GM18511 (cell line): ENCODE results near the gene CSF2RB.

Experiments
- ATAC-seq: cut with Tn5 transposase; IDR thresholded peaks from one replicate; pipeline ENCODE4 v1.9.1; 2021; ENCODE audit warnings: mild to moderate bottlenecking, moderate library complexity; ENCODE audit not compliant: unreplicated experiment

Gene CSF2RB

DNA sequence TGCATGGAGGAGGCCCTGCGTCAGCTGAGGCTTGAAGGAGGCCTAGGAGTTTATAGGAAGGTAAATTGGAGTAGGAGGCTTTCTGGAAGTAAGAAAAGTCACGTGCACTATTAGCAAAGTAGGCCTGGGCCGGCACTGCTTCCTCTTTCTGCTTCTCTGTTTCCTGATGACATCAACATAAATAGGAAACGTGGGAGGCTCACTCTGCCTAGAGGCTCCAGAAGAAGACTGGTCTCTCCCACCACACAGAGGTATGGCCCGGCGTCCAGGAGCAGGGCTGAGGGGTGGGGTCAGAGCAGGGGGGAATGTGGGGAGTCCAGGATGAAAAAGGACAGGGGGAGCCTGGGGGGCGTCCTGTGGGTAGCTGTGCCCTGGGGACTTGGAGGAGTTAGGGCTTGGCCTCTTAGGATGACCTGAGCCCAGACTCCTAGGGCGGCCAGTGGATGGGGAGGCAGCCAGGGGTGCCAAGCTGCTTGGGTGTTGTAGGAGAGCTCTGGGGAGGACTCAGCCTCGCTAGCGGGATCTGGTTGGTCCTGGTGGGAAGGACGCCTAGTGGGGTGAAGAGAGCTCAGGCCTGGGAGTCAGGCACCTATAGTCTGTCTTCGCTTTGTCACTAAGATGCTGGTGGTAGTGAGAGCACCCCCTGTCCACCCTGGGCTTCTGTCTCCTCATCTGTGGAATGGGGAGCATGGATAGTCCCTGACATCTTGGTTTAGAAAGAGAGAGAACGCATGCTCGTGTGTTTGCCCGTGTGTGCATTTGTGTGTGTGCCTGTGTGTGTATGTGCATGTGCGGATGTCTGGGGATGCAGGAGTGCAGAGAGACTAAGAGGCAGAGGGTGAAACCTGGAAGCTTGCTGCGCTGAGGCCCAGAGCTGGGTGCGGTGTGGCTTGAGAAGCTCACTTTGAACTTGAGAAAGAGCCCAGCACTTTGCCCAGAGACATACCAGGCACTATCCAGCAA, at the start of gene CSF2RB:
Gene CSF2RB (plus strand): TSS at position 202 of the 963 bp plus-strand sequence. CDS start 8,580 bp downstream, outside the sequence.
- no peak for ATAC-seq

- no peak for ATAC-seq
These were observed 49.4 kb upstream of the CSF2RB start for GRCh38 chr22:36863979-36864378.

DNA sequence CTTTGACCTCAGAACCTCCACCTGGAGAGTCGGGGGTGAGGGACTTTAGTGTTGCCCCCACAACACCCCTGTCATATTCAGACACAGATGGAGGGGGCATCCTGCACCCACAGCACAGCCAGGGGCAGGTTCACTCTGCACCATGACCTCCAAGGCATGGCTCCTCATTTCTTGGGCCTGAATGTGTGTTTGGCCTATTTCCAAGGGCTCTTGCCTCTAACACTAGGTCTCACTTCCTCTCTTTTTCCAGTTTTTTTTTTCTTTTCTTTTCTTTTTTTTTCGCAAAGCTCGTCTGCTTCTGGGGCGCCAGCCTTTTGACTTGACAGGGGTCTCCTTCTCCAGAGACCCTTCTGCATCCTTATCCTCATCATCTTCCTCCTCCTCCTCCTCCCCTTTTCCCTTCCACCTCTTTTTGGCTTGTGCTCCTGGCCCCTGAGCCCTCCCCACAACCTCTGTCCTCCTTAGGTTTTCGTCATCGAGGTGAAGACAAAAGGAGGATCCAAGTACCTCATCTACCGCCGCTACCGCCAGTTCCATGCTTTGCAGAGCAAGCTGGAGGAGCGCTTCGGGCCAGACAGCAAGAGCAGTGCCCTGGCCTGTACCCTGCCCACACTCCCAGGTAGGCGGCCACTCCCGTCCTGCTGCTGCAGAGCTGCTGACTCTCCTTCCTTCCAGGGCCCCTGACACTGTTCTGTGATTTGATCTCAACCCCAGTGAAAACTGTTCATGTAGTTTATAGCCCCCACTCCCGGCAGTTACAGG, 48.8 kb upstream of the CSF2RB start:
- ATAC-seq = no peak

DNA sequence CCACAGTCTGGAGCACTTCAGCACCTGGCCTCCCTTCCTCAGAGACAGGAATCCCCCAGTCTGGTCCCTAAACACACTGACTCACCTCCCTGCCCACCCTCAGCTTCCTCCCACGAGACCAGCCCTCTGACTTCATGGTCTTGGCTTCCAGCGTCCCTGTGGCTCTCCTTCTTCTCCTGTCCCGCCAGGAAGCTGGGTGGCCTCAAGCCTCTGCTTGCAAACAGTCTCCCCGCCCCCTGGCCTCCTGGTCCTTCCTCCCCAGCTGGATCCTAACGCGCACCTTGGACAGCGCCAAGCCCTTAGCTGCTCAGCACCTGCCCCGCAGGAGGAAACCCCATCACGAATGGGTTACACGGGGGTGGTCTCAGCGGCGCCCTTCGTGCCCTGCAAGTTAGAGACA, 48.1 kb upstream of the CSF2RB start:
- ATAC-seq = no peak

DNA sequence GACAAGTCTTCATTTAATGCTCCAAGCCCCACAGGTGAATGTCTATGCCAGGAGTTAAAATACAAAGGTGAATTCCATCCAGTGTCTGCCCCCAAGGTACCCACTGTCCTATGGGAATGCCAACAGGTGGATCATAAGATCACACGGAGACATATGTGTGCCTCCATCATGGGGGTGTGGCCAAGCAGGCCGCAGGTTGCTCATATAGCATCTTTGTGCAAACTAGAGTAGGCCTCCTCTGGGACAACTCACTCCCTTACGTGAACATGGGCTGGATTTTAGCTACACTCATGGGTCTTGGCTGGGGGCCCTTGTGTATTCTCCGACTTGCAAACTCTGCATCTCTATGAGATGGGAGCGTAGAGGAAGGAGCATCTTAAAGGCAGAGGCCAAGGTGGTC, 45.7 kb upstream of the CSF2RB start:
- no peak for ATAC-seq

DNA sequence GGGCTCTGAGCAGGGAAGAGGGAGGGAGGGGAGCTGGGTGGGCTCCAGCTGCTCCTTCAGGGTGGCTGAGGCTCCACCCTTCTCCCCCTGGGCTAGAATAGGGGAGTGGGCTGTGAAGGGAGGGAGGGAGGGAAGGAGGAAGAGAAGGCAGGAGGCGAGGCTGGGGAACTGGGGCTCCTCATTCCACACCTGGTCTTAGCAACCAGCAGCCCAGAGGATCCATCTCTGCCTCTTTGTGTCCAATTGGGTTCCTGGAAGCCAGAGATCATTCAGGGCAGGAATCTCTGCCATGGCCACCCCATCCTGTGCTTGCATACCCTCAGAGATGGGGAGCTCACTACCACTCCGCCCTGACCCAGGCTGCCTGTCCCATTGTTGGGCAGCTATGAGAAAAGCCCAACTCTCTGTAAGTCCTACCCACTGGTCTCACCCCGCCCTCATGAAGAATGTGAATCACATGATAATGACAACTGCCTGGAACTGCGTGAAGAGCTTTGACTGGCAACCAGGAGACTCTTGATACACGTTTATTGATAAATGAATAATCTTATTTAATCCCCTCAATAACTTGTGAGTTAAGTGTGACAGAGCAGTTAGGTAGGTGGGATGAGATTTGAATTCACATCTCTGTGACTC, 44.8 kb upstream of the CSF2RB start:
- no peak for ATAC-seq

DNA sequence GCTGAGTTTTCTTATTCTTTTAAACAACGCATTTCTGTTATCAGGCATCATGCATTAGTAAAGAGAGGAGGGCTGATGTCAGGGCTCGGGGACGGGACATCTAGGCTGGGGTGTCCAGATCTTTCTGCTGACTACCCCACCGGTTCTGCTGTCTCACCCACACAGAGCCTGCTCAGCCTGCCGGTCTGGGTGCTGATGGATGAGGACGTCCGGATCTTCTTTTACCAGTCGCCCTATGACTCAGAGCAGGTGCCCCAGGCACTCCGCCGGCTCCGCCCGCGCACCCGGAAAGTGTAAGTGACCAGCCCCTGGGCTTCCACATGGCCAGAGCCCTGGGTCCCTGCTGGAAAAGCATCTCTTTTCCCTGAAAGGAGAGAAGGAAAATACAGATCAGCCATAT, 43.2 kb upstream of the CSF2RB start:
- ATAC-seq = no peak

DNA sequence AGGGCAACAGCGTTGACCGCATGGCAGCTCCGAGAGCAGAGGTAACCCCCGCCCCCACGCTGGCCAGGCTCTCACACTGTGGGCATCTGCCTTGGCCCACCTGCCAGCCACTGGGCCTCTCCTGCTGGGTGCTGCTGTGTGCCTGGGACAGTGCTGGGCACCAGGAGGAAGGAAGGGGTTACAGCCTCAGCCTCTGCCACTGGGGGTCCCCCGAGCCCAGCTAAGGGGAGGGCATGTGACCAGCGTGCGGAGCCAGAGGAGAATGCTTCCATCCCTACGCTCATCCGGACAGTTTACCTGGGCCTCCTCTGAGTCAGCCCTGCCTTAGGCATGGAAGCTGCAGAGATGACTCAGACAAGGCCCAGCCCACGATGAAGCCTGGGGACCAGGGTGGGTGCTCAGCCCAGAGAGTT, 41.8 kb upstream of the CSF2RB start:
- ATAC-seq = no peak

DNA sequence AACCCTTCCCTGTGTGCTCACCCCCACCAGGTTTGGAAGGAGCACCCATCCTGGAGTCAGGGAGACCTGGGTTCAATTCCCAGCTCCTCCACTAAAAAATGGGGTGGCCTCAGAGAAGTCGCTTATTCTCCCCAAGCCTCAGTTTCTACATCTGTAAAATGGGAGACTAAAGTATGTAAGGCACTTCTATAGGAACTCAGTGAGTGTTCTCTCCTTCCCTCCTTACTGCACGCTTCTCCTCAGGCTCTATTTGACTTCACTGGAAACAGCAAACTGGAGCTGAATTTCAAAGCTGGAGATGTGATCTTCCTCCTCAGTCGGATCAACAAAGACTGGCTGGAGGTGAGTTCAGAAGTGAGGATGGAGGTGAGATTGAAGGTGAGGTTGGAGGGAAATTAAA, 41.3 kb upstream of the CSF2RB start:
- ATAC-seq = no peak

- ATAC-seq = no peak
These were observed 40.4 kb upstream of the CSF2RB start for GRCh38 chr22:36872866-36873498.

GRCh38 chr22:36873614-36874308, 39.7 kb upstream of the CSF2RB start:
- peak; percentile 87 for ATAC-seq

GRCh38 chr22:36874309-36874696, 39.1 kb upstream of the CSF2RB start:
- no peak for ATAC-seq

DNA sequence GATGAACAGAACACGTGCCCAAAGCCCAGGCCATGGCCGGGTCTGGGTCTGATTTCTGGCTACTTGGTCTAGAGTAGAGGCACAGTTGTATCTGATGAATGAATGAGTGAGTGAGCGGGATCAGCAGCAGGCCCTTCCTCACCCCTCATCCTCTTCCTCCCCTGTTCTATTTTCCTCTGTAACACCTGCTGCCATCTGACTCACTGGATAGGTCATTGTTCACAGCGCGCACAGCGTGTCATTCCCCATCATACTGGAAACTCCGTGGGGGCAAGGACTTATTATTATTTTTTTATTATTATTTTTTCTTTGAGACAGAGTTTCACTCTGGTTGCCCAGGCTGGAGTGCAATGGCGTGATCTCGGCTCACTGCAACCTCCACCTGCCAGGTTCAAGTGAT, 38.7 kb upstream of the CSF2RB start:
- ATAC-seq = no peak

DNA sequence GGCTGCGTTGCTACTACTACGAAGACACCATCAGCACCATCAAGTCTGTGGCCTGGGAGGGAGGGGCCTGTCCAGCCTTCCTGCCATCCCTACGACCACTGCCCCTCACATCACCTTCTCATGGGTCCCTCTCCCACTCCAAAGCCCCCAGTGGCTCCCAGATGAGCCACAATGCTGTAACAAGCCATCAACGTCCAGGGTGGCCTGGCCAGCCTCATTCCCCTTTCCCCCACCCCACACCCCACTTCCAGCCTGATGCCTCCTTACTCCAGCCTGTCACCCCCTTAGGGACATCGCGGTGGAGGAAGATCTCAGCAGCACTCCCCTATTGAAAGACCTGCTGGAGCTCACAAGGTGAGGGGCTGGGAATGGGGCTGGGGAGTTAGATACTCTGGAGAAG, 37.7 kb upstream of the CSF2RB start:
- ATAC-seq = no peak

DNA sequence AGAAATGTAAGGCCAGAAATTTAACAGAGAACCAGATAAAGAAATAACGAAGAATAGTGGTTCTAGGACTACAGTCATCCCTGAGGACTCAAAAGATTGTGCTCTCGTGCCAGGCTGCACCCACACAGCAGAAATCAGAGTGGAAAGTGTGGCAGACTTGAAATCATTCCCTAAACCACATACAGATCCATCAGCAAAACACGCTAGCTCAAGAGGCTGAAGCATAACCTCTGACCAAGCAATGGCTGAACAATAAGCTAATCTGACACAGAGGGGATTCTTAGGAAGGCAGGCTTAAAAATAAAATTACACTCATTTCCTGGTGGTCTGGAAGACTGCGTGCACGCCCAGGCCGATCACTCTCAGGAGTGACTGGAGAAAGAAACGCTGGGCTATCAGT, 33.7 kb upstream of the CSF2RB start:
- no peak for ATAC-seq

- no peak for ATAC-seq
These were observed 31.8 kb upstream of the CSF2RB start for GRCh38 chr22:36881504-36882245.

- ATAC-seq = no peak
These were observed 28.9 kb upstream of the CSF2RB start for GRCh38 chr22:36884349-36885158.

GRCh38 chr22:36885474-36885873, 28.0 kb upstream of the CSF2RB start:
- ATAC-seq = no peak

GRCh38 chr22:36886016-36886415, 27.4 kb upstream of the CSF2RB start:
- ATAC-seq = no peak
